ENCODE results near the gene CEBPB.

- TF ChIP-seq CTCF (IDR thresholded peaks at IDR 0.05) = no peak
- TF ChIP-seq POLR2A (IDR thresholded peaks at IDR 0.05) = no peak
These were observed 1.6 kb upstream of the CEBPB start for GRCh38 chr20:50188879-50189680.
